Right lobe of liver (tissue), 4 donors: ENCODE data around the gene LRMDA.

Source experiments
- POLR2A ChIP-seq: fragments of 450-650 bp; IDR thresholded peaks from one replicate; pipeline ENCODE4 v1.6.1; 2017; ENCODE audit warnings: antibody characterized with exemption, mild to moderate bottlenecking
- TF ChIP-seq, protein P1 (sequence below), 4 donors: fragments of 200-600 bp in 3 of 4; fragments of 450-650 bp in 1 of 4; IDR thresholded peaks; one replicate each; pipeline versions ENCODE4 v1.5.1 to v1.8.0; 2016 to 2022; ENCODE audit warnings: antibody characterized with exemption in 4 of 4, mild to moderate bottlenecking in 2 of 4
- donor health status: DM: no; HTN: no; CAD: no.
- donor health status: DM: no; HTN: no; CAD: no.
- donor health status: DM: no; HTN: yes; CAD: no.

- no peak for TF ChIP-seq POLR2A
- TF ChIP-seq, protein P1, sequence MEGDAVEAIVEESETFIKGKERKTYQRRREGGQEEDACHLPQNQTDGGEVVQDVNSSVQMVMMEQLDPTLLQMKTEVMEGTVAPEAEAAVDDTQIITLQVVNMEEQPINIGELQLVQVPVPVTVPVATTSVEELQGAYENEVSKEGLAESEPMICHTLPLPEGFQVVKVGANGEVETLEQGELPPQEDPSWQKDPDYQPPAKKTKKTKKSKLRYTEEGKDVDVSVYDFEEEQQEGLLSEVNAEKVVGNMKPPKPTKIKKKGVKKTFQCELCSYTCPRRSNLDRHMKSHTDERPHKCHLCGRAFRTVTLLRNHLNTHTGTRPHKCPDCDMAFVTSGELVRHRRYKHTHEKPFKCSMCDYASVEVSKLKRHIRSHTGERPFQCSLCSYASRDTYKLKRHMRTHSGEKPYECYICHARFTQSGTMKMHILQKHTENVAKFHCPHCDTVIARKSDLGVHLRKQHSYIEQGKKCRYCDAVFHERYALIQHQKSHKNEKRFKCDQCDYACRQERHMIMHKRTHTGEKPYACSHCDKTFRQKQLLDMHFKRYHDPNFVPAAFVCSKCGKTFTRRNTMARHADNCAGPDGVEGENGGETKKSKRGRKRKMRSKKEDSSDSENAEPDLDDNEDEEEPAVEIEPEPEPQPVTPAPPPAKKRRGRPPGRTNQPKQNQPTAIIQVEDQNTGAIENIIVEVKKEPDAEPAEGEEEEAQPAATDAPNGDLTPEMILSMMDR (IDR thresholded peaks at IDR 0.05): no peak
Observed at GRCh38 chr10:75788394-75789205, 357.2 kb downstream of the LRMDA start.
